Inferior parietal cortex (tissue), 1 donor: ENCODE results near the gene GDPD2.
"Not testable (repeated sequence)": the region's sequence is repeated elsewhere in the genome, so short reads cannot be mapped to it uniquely, and the experiment has no call there.

Experiments
- DNase-seq: peaks from one replicate; pipeline ENCODE4 v3.0.0-alpha.2; 2016; ENCODE audit errors: extremely low spot score

GDPD2 gene, protein sequence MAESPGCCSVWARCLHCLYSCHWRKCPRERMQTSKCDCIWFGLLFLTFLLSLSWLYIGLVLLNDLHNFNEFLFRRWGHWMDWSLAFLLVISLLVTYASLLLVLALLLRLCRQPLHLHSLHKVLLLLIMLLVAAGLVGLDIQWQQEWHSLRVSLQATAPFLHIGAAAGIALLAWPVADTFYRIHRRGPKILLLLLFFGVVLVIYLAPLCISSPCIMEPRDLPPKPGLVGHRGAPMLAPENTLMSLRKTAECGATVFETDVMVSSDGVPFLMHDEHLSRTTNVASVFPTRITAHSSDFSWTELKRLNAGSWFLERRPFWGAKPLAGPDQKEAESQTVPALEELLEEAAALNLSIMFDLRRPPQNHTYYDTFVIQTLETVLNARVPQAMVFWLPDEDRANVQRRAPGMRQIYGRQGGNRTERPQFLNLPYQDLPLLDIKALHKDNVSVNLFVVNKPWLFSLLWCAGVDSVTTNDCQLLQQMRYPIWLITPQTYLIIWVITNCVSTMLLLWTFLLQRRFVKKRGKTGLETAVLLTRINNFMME

DNA sequence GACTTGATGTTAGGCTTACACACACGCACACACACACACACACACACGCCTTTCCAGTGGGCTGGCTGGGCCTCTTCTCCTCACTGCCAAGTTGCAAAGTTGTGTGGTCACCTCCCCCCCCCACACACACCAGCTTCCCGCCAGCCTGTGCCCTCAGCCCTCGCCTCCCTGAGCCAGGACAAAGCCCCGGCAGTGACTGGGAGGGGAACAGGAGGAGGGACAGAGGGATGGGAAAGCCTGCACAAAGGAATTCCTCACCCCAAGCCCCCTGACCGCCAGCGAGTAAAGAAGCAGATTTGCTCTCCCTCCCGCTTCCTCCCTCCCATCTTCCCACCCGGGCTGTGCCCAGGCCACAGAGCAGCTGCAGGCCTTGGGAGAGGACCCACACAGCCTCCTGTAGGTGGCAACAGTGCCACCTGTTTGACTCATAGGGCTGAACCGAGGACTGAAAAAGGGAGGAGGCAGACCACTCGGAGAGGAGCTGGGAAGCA lies at the start of gene GDPD2:
Gene GDPD2 (plus strand): TSS at position 464 of the 491 bp plus-strand sequence. CDS start 1,671 bp downstream, outside the sequence.
- DNase-seq, result no peak

DNA sequence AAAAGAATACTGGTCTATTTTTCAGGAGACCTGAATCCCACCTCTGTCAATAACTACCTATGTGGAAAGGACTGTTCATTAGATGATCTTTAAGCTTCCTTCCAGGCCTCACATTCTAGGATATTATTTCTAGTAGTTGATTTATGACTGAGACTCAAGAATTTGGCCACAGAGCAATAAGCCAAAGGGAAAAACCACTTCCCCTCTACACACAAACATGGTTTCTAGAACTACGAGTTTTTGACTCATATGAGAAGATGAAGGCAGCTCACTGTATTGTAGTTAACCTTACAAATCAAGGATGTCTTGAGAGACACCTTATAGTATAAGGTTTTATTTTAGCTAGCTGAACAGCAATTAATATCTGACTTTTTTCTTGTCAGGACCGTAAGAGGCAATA lies 36.9 kb upstream of the GDPD2 start:
- no peak for DNase-seq

DNA sequence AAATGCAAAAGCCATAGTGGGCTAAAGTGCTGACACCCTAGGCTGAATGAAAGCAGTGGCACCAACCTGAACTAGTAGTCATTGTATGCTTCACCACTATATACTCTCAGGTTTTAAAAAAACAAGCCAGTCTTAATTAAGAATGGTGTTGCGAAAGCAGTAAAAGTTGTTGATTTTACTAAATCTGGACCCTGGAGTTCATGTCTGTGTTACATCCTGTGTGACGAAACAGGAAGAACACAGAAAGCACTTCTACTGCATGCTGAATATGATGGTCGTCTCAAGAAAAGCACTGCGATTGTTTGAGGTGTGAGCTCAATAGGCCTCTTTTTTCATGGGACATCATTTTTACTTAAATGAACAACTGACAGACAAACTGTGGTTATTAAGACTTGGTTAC lies 24.2 kb upstream of the GDPD2 start:
- no peak for DNase-seq

DNA sequence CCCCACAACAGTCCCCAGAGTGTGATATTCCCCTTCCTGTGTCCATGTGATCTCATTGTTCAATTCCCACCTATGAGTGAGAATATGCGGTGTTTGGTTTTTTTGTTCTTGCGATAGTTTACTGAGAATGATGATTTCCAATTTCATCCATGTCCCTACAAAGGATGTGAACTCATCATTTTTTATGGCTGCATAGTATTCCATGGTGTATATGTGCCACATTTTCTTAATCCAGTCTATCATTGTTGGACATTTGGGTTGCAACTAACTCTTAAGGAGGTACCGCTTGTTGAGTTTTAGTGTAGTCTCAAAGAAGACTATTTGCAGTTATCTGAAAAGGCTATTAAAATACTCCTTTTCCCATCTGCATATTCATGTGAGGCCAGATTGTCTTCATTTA lies 22.9 kb upstream of the GDPD2 start:
- DNase-seq, result not testable (repeated sequence)

DNA sequence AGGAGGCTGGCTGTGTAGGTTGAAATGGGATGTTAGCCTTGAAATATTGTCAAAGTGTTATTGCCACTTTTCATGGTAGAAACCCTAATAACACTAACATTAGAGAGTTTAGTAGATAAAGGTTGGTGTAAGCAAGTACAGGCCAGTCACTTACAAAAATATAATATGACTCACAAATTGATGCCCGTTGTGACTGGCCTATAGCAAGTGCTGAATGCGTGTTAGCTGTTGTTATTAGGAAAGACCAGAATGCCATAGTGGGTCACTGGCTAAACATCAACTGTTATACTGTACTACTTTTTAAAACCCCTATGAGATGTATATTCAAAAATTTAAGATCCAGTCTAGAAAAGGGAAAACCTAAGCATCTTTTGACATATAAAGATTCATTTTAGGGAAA lies 20.4 kb upstream of the GDPD2 start:
- DNase-seq, result no peak

DNA sequence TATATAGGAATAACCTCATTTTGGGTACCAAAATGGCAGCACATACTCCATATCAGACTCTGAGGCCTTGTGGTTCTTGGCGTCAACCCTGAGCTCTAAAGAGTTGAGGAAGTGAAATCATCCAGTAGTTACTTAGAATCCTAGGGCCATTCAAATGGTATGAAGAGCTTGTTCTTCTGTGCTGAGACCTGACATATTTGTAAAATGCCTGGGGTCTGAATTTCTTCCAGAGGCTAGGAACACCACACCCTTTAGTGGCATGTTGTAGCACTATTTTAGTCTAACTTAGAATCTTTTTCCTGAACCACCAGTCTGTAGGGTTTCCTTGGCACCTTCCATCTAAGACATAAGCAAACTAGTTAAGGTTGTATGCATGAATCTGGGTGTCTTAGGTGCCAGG lies 18.1 kb upstream of the GDPD2 start:
- DNase-seq, result no peak

DNA sequence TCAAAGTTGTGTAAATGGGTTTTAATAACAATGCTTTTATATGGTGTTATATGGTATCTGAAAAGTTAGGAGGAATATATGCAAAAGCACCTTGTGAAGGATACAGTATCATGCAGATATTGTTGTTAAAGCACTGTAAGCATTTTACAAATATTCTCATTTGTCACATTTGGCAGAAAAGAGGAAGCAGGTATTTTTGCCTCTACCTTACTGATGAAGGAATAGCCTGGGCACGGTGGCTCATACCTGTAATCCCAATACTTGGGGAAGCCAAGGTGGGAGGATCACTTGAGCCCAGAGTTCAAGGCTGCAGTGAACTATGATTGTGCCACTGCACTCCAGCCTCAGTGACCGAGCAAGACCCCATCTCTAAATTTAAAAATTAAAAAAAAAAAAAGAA lies 12.2 kb upstream of the GDPD2 start:
- no peak for DNase-seq

DNA sequence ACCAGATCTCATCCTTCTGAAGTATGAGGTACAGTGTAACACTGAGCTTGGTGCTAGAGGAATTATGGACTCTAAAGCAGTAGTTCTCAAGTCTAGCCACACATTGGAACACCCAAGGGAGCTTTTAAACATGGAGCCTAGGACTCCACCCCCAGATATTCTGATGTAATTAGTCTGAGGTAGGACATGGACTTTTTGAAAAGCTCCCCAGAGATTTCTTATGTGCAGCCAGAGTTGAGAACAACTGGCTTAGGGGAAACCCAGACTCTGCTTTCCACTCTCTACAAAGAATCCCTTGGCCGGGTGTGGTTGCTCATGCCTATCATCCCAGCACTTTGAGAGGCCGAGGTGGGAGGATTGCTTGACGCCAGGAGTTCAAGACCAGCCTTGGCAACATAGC lies 11.6 kb upstream of the GDPD2 start:
- no peak for DNase-seq

DNA sequence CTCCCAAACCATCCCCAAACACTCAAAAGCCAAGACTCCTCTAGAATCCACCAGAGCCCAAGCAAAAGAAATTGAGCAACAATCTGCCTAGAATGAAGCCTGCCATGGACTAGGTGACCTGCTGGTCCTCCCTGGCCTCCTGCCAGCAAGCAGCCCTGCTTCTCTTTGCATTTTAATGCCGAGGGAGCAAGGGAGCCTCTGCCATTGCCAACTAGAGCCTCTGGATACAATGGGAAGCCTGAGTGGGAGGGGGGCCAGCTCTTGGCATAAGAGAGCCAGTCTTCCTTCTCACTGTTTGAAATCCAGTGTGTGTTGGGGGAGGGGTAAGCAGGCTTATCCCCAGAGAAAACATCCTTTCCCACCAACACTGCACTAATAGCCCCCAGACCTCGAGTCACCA lies 1.5 kb upstream of the GDPD2 start:
- DNase-seq, result no peak

DNA sequence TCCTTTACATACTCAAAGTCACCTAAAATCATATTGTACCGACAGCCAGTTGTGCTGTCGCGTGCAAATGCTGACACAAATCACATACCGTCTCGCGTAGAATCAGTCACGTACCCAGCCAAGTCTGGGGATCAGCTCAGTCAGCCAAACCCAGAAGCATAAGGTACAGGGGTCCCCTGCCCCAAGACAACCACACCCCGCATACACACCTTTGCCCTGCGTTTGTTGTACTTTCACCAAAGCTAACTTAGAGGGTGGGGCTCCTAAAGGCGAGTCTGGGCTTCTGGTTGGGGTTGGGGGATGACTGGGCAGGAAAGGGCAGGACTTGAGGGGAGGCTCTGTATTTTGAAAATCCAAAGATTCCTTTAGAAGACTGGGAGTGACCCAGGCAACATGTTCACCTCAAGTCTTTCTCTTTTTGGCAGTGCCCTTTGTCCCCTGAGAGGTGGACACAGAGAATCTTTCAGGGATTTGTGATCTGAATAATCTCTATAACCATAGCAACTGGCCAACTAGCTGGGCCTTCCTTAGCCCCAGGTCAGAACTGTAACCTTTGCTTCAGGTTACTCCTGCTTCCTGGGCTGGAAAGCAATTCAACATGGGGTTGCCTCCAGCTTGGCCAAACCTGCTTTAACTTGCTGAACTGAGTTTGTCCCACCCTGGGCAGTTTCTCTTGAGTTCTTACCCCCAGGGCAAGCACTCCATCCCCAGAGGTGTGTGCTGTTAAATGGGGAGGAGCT lies 992 bp downstream of the GDPD2 start:
- no peak for DNase-seq

DNA sequence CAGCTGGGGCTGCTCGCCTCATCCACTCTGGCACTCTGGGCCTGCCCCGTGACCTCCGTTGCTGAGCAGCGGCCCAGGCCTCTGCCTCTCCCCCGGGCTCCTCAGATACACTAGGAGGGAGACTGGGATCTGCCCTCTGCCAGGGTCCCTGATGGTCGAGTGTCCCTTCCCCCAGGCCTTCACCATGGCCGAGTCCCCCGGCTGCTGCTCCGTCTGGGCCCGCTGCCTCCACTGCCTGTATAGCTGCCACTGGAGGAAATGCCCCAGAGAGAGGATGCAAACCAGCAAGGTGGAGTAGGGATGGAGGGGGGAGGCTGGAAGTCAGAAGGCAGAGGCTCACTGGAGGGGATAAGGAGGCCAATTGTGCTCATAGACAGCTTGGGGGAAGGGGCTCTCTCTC lies 1.7 kb downstream of the GDPD2 start:
- DNase-seq, result no peak

DNA sequence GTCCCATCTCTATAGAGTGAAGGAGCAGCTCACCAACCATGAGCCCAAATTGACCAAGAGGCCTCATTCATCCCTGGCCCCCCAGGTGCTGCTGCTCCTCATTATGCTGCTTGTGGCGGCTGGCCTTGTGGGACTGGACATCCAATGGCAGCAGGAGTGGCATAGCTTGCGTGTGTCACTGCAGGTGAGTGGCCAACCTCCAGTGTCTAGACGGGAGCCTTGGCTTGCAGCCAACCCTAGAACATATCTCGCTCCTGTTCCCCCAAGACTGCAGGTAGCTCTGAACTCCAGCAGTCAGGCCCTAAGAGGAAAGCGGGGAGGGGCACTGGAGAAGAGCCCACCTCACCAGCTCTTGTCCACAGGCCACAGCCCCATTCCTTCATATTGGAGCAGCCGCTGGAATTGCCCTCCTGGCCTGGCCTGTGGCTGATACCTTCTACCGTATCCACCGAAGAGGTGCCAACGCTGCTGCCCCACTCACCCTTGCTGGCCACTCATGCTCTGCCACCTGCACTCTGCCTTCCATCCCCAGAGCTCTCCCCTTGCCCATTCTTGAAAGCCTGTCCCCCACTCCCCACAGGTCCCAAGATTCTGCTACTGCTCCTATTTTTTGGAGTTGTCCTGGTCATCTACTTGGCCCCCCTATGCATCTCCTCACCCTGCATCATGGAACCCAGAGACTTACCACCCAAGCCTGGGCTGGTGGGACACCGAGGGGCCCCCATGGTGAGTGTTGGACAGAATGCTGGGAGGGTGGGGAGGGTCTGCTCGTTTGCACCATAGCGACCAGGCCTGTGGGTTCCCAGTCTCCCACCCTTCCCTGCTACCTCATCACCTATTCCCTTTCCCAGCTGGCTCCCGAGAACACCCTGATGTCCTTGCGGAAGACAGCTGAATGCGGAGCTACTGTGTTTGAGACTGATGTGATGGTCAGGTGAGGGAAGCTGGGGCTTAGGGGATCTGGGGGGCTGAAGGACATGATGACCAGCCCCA lies 3.5 kb downstream of the GDPD2 start:
- no peak for DNase-seq

DNA sequence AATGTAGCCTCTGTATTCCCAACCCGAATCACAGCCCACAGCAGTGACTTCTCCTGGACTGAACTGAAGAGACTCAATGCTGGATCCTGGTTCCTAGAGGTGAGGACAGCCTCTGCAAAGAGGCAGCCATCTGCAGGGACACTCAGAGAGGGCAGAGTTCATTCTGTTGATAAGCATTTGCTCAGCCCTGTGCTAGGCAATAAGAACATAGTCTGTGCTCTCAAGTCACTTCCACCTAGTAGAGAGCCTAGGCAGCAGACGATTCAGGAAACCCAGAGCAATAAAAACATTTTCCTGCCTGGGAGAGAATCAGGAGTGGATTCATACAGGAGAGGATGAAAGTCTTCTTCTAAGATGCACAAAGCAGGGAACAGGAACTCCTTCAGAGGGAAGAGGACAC lies 4.3 kb downstream of the GDPD2 start:
- no peak for DNase-seq

DNA sequence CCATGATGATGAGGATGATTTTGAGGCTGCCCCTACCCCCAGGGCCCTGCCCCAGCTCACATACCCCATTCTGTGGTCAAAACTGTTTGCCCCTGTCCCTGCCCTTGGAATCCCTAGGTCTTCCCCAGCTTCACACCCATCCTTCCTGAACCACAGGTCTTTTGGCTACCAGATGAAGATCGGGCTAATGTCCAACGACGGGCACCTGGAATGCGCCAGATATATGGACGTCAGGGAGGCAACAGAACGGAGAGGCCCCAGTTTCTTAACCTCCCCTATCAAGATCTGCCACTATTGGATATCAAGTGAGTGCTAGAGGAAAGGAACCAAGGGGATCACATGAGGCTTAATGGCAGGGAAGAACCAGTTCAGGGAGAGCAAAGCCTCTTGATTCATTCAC lies 6.6 kb downstream of the GDPD2 start:
- no peak for DNase-seq

DNA sequence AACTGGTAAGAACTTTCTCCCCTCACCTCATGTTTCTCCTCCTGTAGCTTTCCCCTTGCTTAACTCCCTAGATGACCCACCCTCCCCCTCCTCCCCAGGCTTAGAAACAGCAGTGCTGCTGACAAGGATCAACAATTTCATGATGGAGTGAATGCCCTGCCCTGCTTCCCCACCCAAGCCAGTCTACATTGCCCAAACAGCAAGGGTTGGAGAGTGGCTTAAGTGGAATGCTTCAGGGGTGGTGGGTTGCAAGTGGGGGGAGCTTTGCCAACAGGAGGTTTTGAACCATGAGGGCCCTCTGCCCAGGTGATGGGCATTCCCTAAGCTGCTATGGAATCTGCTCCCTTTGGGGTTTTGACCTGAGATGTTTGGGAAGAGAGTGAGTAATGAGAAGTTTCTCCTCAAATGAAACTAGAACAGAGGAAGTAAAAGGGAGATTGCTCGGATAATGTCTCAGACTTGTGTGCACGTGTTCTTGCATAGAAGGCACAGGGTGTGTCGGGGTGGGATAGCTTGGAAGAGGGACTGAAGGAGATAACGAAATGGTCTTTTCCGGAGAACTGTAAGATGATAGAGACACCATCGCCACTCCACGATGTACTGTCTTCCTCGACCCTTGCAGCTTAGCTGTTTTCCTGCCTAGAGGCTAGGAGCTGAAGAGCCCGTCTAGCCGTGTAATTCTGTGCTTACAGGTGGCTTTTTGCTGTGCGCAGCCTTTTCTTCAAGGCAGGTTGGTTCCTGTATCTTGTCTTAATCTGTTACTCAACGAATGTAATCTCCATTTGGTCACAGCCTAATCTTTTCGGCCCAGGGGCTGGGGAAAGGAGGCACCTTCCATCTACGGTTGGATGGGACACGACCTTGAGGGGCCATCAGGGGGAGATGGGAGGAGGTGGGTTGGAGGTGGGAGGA lies 10.1 kb downstream of the GDPD2 start:
- DNase-seq, result no peak

DNA sequence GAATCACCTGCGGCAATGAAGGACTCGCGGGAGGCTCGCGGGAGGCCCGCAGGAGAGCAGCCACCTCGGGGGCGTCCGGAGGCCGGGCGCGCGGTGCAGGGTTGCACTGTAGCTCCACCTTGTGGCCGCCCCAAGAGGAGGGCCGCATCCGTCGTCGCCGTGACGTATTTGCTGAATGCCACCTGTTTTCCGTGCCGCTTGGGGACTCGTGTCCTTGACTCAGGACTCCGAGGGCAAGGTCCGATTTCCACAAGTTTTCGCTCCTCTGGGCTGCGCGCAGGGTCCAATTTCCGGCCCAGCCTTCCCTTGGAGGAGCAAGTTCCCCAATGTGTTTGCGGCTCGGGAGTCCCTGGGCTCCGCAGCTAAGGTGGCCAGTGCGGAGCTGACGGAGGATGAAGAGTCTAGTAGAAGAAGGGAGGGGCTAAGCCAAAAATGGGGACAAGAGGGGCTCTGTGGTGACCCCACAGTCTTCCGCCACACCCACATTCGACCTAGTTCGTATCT lies 10.8 kb downstream of the GDPD2 start:
- DNase-seq, result peak; percentile 57

DNA sequence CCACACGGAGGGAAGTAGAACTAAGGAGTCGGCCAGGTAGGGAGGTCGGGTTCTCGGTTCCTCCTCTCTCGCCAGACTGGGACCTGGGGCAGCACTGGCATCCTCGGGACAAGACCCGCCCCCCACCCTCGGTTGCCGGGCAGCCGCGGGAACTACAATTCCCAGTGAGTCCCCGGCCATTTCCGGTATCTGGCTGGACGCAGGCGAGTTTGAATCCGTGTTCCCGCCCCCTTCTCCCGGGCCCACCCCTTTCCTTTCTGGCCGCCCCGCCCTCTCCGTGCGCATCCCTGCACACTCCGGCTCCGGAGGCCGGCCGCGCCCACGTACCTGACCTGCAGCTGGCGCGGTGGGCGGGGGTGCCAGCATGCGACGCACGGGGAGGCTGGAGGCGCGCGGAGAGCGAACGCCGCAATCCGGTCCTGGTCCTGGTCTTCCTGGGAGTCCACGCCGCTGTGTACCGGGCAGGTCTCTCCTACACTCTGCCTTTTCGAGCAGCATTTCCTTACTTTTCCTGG lies 11.3 kb downstream of the GDPD2 start:
- peak; percentile 68 for DNase-seq

DNA sequence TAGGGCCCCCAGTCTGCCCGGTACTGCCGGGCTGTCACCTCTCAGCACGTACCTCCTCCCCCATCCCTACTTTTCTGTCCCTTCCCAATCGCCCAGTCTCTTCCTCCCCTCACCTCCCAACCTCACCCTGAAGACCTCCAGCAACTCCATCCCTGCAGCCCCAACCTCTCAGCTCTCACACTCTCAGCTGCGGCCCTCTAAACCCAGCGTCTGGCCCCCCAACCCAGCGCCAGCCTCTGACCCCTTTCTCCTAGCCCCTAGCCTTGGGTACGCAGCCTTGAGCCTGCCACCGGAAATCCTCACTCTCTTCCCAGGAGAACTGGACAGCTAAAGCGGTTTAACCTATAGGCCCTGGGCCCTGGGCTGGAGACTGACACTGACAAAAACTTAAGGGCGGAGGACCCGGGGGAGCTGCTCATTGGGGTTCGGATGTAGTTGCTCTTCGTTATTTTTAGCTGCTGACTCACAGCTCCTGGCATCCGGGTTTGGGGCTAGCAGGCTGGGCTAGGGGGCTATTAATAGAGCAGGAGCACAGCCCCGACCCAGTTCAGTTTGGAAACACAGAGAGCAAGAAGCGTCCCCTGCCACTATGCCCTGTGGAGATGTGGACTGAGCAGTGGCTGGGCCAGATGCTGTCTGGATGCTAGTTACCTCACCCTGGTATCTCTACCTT lies 11.9 kb downstream of the GDPD2 start:
- no peak for DNase-seq

DNA sequence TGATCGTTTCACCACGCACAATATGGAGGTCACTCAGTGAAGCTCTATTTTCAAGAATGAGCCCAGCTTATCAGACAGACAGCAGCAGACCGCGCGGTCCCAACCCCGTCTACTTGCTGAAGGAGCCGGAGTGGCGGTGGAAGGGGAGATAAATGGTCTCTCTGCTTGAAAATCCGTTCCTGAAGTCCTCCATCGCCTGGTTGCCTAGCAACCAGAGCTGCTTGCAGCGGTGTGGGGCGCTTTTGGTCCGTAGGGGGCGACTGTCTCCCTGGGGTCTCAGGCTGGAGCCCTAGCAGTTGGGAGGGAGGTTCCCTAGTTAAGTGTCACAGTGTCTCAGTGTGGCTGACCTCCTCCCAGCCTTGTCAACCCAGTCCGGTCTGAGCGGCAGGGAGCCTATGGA lies 13.2 kb downstream of the GDPD2 start:
- no peak for DNase-seq

DNA sequence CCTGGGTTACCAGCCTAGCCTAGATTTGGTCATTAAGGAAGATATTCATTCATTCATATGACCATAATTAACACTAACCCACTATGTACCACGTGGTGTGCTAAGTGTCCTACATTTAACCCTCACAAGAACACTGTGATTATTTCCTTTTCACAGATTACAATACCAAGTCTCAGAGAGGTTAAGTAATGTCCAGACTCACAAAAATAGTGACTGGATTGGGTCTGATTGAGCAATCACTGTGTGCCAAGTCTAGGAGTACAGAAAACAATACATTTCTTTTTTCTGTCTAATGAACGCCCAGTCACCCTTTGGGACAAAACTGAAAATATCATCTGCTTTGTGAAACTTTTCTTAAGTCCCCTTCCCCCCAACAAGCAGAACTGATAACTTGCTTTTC lies 13.9 kb downstream of the GDPD2 start:
- no peak for DNase-seq
